Stimulated activated naive CD8-positive, alpha-beta T cell treated with anti-CD3 and anti-CD28 coated beads, Interleukin-15, amount 100 ng/mL, for 72 hours (primary cell): ENCODE data around the gene FAM13C.
"Not testable (repeated sequence)": the region's sequence is repeated elsewhere in the genome, so short reads cannot be mapped to it uniquely, and the experiment has no call there.

Source experiments
- ATAC-seq: fragments of 150-1000 bp; cut with Tn5 transposase; 2 replicates; pipeline ENCODE4 v1.10.0; 2021; ENCODE audit warnings: mild to moderate bottlenecking, moderate library complexity
- DNase-seq, 2 donors: peaks; one replicate each; pipeline ENCODE4 v3.0.0; 2021 to 2022
- H3K27ac Mint-ChIP-seq, 2 donors: one replicate each; pipeline ENCODE4 v1.8.0; 2022; ENCODE audit warnings: mild to moderate bottlenecking in 2 of 2, mixed read lengths in 2 of 2, moderate library complexity in 2 of 2
- H3K27me3 Mint-ChIP-seq: one replicate; pipeline ENCODE4 v1.8.0; 2022; ENCODE audit warnings: mixed read lengths
- H3K4me1 Mint-ChIP-seq: one replicate; pipeline ENCODE4 v1.8.0; 2022; ENCODE audit warnings: mild to moderate bottlenecking, mixed read lengths
- H3K4me3 Mint-ChIP-seq, 2 donors: one replicate each; pipeline ENCODE4 v1.8.0; 2022; ENCODE audit warnings: mild to moderate bottlenecking in 2 of 2, mixed read lengths in 2 of 2, moderate library complexity in 1 of 2
- H3K9me3 Mint-ChIP-seq, 2 donors: one replicate each; pipeline ENCODE4 v1.8.0; 2022; ENCODE audit warnings: mixed read lengths in 2 of 2

The FAM13C gene

DNA sequence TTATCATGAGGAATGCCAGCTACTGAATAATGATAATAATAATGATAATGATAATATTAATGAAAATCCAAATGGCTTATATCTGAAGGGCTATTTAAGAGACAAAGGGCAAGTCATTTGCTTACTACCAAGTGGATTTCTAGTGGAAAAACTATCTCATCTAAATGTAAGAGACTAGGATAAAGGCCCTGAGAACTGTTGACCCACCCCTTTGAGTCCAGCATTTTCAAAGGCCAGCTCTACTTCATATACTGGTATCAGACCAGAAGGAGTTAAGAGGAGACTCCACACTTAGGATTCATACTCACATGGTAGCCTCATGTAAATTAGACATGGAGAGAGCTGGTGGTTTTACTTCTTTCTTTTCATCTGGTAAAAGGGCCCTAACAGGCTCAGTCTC is 109.9 kb downstream of the FAM13C start:
- Mint-ChIP-seq H3K27me3 (no peaks in the 10 kb centered on the region), H3K4me3 (no peak overlapping the region), H3K27ac (no peak overlapping the region), H3K9me3 (no peaks in the 10 kb centered on the region), H3K4me1 (no peaks in the 10 kb centered on the region)
- DNase-seq (no peak), ATAC-seq (no peak)

DNA sequence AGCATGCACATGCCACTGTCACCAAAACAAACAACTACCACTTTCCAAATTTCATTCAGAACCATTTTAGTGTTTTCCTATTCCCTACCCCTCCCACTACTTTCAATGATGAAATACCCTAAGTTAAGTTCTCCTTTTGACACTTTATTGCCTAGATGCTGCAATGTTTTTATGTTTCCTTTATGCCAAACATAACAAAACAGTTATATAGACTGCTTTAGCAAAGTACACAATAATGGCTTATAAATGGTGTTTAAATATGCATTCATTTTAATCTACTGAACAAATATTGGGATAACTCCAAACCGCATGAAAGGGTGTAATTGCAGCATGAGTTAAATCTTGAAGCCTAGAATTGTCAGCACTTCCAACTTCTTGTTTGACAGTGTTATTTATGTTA is 116.7 kb downstream of the FAM13C start:
- ATAC-seq (no peak), DNase-seq (no peak)
- Mint-ChIP-seq H3K4me3 (no peak overlapping the region), H3K9me3 (no peaks in the 10 kb centered on the region), H3K27ac (no peak overlapping the region), H3K27me3 (no peaks in the 10 kb centered on the region), H3K4me1 (no peaks in the 10 kb centered on the region)

DNA sequence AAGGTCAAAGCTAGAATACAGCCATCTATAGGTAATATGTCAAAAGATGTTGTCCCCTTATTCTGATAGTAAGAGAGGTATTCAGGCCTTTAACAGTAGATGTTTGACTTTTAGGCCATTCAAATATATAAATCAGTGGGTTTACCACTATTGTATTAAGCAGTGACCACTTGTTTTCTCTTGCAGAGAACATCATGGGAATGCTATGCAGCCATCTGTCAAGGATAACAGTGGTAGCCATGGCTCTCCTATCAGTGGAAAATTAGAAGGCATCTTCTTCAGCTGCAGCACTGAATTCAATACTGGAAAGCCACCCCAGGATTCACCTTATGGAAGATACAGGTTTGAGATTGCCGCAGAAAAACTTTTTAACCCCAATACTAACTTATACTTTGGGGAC is 117.5 kb downstream of the FAM13C start:
- Mint-ChIP-seq H3K9me3 (no peaks in the 10 kb centered on the region), H3K4me1 (no peaks in the 10 kb centered on the region), H3K27ac (no peak overlapping the region), H3K4me3 (no peak overlapping the region), H3K27me3 (no peaks in the 10 kb centered on the region)
- DNase-seq (no peak), ATAC-seq (no peak)

DNA sequence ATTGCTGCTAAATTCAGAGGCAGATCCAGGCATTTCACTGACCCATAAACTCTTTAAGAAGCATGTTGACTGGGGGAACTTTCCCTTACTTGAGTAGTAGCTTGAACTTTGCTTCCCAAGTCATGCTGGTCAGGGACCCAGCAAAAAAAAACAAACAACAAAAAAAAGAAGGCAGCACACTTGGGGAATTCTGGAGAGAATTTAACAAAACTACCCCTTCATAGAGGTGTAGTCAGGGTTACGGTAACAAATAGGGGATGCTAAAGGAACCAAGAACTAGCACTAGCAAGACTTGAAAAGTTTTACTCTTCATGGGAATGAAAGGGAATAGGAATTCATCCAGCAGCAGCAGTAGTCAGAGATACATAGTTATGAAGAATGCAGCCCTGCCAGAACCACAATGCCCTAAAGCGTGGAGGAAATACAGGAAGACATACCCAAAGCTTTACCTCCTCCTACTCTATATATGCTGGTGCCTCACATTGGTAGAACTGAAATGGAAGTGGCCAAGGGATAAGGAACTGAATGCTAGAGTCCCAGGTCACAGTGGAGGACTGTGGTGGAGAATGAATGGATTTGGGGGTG is 118.6 kb downstream of the FAM13C start:
- ATAC-seq (no peak), DNase-seq (no peak)
- no peaks in the 10 kb centered on the region for H3K9me3 Mint-ChIP-seq
- H3K4me3 Mint-ChIP-seq: no peak overlapping the region
- H3K4me1 Mint-ChIP-seq: no peaks in the 10 kb centered on the region
- no peak overlapping the region for H3K27ac Mint-ChIP-seq
- H3K27me3 Mint-ChIP-seq: no peaks in the 10 kb centered on the region

DNA sequence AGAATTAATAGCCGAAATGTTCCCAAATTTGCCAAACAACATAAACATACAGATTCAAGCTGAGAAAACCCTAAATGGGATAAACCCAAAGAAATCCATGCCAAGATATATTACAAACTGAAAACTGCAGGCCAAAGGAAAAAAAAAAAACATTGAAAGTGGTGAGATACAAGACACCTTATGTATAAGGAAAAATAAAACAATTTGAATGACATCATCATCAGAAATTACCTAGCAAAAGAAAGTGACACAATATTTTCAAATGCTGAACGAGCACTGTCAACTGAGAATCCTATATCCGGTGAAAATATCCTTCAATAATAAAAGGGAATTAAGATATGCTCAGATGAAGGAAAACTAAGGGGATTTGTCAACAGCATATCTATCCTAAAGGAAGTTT is 119.4 kb downstream of the FAM13C start:
- H3K9me3 Mint-ChIP-seq: no peaks in the 10 kb centered on the region
- H3K27me3 Mint-ChIP-seq: no peaks in the 10 kb centered on the region
- DNase-seq: no peak
- no peak for ATAC-seq
- no peak overlapping the region for H3K27ac Mint-ChIP-seq
- no peaks in the 10 kb centered on the region for H3K4me1 Mint-ChIP-seq
- no peak overlapping the region for H3K4me3 Mint-ChIP-seq

DNA sequence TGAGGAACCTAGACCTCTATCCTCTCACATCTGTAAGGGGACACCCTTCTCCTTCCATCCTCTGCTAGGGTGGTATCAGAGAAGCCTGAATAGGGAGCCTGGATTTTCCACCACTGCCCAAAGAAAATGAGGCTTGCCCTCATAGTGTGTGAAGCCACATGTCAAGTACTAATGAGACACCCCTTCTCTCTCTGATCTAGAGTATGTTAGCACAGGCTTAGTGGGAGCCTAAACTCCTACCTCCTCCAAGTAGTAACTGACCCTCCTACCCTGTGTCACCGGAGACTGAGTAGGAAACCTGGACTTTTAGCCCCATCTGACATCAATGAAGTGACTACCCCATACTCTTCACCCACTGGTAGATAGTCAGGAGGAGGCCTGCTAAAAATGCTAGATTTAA is 120.3 kb downstream of the FAM13C start:
- Mint-ChIP-seq H3K27ac (no peak overlapping the region), H3K9me3 (no peaks in the 10 kb centered on the region), H3K4me1 (no peaks in the 10 kb centered on the region), H3K4me3 (no peak overlapping the region), H3K27me3 (no peaks in the 10 kb centered on the region)
- ATAC-seq: no peak
- no peak for DNase-seq

DNA sequence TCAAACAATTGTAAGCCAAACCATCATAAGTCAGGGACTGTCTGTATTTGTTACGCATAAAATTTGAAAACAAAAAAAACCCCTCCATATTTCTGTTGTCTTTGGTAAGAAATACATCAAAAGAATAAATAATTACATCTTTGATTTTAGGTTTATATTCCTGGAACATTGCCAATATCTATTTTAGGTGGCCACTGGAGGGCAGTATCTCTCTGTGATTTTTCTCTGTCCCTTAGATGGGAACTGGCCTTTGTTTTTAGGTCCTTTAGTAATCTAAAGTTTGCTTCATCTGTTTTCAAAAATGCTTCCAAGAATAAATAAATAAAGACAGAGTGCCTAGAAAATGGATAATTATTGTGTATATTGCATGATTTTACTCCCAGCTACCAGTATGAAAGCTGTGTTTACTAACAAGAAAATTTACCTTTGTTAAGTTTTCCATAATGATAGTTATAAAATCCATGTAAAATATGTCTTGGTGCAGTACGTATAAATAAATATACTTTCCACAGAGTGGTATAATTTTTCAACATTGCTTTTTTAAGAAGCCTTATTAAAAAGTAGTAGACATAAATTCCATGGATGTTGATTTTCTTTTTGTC is 121.7 kb downstream of the FAM13C start:
- no peak for DNase-seq
- Mint-ChIP-seq H3K27ac (no peak overlapping the region), H3K4me3 (no peak overlapping the region), H3K27me3 (no peaks in the 10 kb centered on the region), H3K9me3 (no peaks in the 10 kb centered on the region), H3K4me1 (no peaks in the 10 kb centered on the region)
- no peak for ATAC-seq

DNA sequence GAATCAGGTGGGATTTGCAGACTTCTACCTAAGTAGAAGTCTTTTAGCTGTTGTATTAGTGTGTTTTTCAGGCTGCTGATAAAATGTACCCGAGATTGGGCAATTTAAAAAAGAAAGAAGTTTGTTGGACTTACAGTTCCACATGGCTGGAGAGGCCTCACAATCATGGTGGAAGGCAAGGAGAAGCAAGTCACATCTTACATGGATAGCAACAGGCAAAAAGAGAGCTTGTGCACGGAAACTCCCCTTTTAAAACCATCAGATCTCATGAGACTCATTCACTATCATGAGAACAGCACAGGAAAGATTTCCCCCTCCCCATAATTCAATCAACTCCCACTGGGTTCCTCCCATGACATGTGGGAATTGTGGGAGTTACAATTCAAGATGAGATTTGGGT is 123.2 kb downstream of the FAM13C start:
- not testable (repeated sequence) for H3K9me3 Mint-ChIP-seq, H3K4me3 Mint-ChIP-seq, H3K4me1 Mint-ChIP-seq, H3K27ac Mint-ChIP-seq, ATAC-seq, DNase-seq, H3K27me3 Mint-ChIP-seq

DNA sequence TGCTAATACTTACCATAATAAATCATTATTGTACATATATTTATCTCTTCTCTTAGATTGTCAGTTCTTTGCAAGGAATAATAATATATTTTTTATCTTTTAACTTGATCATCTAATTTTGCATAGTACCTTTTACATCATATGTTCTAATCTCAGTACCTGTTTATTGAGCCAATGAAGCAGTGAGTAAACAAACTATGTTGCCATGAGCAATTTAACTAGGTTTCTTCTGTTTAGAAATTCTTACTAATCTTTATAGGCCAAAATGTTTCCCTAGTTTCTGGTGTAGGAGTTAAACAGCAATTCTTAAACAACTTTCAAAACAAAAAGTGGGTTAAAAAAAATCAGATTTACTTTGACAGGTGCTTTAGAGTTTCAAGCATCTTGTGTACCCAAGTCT is 124.6 kb downstream of the FAM13C start:
- ATAC-seq: no peak
- H3K27ac Mint-ChIP-seq: no peak overlapping the region
- no peaks in the 10 kb centered on the region for H3K4me1 Mint-ChIP-seq
- no peak for DNase-seq
- H3K9me3 Mint-ChIP-seq: no peaks in the 10 kb centered on the region
- no peaks in the 10 kb centered on the region for H3K27me3 Mint-ChIP-seq
- no peak overlapping the region for H3K4me3 Mint-ChIP-seq

DNA sequence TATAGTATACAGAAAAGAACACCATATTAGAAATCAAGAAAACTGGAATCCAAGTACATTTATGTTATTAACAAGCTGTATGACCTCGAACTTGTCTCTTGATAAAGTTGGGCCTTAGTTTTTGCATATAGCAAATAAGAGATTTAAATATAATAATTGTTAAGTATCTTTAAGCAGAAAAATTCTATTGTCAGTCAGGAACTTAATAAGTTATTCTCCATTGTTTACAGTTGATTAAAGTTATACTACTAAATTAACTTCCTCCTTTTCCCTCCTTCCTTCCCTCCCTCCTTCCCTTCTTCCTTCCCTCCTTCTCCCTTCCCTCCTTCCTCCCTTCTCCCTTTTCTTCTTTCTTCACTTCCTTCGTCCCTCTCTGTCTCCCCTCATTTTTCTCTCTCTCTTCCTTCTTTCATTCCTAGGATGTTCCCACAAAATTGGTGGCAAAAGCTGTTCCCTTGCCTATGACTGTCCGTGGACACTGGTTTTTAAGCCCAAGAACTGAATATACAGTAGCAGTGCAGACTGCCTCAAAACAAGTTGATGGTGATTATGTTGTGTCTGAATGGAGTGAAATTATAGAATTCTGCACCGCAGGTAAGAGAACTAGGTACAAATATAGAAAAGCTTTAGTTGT is 126.2 kb downstream of the FAM13C start:
- Mint-ChIP-seq H3K4me1 (no peaks in the 10 kb centered on the region), H3K9me3 (no peaks in the 10 kb centered on the region), H3K27ac (no peak overlapping the region), H3K4me3 (no peak overlapping the region), H3K27me3 (no peaks in the 10 kb centered on the region)
- DNase-seq (no peak), ATAC-seq (no peak)

DNA sequence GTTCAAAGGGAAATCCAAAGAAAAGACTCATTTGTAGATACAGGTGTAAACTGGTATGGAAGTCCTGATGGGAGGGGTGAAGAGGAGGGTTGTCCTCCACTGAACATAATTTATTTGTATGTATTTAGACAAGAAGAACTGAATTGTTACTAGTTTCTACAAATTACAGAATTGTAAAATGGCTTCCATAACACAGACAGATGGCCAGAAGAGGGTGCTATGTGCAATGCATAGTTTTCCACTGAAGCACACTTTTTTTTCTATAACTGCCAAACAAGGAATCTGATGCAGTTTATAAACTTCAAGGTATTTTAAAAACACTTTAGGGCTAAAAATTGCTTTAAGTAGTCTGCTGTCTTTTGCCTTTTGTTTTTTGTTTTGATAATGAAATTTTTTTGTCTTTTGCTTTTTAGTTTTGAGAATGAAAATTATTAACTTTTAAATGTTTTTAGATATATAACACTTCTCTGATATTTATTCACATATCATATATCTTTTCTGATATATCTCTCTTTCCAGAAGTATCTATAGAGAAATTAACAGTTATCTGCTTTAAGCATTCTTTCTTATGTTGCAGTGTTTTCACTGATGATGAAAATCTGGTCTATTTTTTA is 127.4 kb downstream of the FAM13C start:
- no peaks in the 10 kb centered on the region for H3K4me1 Mint-ChIP-seq
- H3K9me3 Mint-ChIP-seq: no peaks in the 10 kb centered on the region
- ATAC-seq (no peak), DNase-seq (no peak)
- no peaks in the 10 kb centered on the region for H3K27me3 Mint-ChIP-seq
- H3K4me3 Mint-ChIP-seq: no peak overlapping the region
- H3K27ac Mint-ChIP-seq: no peak overlapping the region

DNA sequence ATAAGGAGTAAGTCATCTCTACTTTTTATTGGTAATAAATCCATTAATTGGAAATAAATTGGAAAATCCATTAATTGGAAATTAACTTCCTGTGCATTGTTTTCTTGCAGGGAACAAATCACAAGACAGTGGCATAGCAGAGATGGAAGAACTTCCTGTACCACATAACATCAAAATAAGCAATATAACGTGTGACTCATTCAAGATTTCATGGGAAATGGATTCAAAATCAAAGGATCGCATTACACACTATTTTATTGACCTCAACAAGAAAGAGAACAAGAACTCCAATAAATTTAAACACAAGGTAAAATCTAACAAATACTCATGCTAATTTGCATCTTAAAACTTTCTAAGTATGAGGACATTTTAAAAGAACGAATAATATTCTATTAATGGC is 128.2 kb downstream of the FAM13C start:
- Mint-ChIP-seq H3K27me3 (no peaks in the 10 kb centered on the region), H3K9me3 (no peaks in the 10 kb centered on the region), H3K4me1 (no peaks in the 10 kb centered on the region), H3K4me3 (no peak overlapping the region), H3K27ac (no peak overlapping the region)
- ATAC-seq (no peak), DNase-seq (no peak)

DNA sequence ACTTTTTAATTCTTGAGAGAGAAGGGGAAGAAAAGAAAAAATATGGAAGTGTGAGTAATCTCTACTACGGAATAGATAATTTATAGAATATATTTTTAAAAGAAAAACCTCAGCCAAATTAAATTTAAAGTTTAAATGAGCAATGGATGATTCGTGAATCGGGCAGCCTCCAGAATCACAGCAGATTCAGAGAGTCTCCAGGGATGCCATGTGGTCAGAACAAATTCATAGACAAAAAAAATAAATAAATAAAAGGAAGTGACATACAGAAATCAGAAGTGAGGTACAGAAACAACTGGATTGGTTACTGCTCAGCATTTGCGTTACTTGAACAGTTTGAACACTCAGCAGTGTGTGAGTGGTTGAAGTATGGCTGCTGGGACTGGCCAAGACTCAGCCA is 132.9 kb downstream of the FAM13C start:
- H3K9me3 Mint-ChIP-seq: no peaks in the 10 kb centered on the region
- no peaks in the 10 kb centered on the region for H3K4me1 Mint-ChIP-seq
- DNase-seq (no peak), ATAC-seq (no peak)
- no peak overlapping the region for H3K4me3 Mint-ChIP-seq
- H3K27ac Mint-ChIP-seq: no peak overlapping the region
- H3K27me3 Mint-ChIP-seq: no peaks in the 10 kb centered on the region

DNA sequence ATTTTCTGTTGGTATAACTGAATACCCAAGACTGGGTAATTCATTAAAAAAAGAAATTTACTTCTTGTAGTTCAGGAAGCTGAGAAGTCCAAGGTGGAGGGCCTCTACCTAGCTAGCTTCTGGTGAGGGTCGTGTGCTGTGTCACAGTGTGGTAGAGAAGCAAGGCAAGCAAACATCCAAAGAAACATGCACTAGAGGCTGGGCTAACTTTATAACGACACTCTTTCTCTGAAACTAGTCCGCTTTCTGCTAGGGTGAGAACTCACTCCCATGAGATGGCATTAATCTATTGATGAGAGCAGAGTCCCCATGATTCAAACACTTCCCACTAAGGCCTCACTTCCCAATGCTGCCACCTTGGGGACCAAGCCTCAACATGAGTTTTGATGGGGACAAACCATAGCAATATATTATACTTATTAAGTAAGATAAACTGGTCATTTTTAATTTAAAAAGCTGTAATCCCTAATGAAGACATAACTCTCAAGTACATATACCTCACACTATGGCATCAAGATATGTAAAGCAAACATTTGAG is 135.1 kb downstream of the FAM13C start:
- Mint-ChIP-seq H3K27ac (no peak overlapping the region), H3K9me3 (no peaks in the 10 kb centered on the region), H3K27me3 (no peaks in the 10 kb centered on the region), H3K4me3 (no peak overlapping the region), H3K4me1 (no peaks in the 10 kb centered on the region)
- ATAC-seq (no peak), DNase-seq (no peak)

DNA sequence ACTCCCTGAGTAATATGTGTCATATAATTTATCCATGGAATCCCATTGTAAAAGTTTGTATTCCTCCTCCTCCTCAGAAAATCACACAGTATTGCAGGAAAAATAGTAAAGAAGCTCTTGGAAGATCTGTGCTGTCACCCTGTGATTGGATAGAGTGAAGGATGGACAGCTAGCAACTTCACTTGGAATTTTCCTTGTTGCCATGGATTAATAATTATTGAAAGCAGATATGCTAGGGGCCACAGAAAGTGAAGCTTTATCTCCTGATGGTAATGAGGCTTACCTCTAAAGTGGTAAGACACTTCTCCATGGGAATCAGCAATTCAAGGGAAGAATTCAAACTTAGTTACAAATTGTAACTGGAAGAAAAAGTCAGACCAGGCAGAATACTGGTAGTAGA is 137.1 kb downstream of the FAM13C start:
- no peak overlapping the region for H3K27ac Mint-ChIP-seq
- H3K4me3 Mint-ChIP-seq: no peak overlapping the region
- no peaks in the 10 kb centered on the region for H3K9me3 Mint-ChIP-seq
- DNase-seq (no peak), ATAC-seq (no peak)
- no peaks in the 10 kb centered on the region for H3K27me3 Mint-ChIP-seq
- H3K4me1 Mint-ChIP-seq: no peaks in the 10 kb centered on the region

DNA sequence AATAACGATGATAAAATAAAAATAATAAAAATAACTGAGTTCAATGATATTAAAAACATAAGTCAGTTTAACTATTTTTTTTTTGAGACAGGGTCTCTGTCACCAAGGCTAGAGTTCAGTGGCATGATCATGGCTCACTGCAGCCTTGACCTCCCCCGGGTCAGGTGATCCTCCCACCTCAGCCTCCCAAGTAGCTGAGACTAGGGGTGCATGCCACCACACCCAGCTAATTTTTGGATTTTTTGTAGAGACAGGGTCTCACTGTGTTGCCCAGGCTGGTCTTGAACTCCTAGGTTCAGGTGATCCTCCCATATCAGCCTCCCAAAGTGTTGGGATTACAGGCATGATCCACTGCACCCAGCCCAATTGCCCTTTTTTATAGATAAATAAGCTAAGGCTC is 138.8 kb downstream of the FAM13C start:
- not testable (repeated sequence) for H3K4me1 Mint-ChIP-seq, H3K4me3 Mint-ChIP-seq, DNase-seq, ATAC-seq, H3K9me3 Mint-ChIP-seq, H3K27me3 Mint-ChIP-seq
- peak overlapping the region in 1 of 2 donors; percentile 19 for H3K27ac Mint-ChIP-seq
